Measurements from ENCODE around the gene USH2A. TPM values are rescaled to one million over a fixed set of nuclear protein-coding genes. Genes with fewer than 3 reads are reported as not detected.
A peak's percentile ranks its signal among the peaks of the same experiment; 100 is the strongest.

USH2A gene
- total RNA-seq, 2 experiments from 2014 or later = not detected

GRCh38 chr1:216221260-216221700, 202.0 kb downstream of the USH2A start:
- intact Hi-C loops (cut with DNase I, micrococcal nuclease) = no loop called here

GRCh38 chr1:216216305-216216704, 206.9 kb downstream of the USH2A start:
- H3K27ac ChIP-seq (ENCODE audit: low read depth in 1 of 2, low read length in 2 of 2) = no peak overlapping the region
- CTCF ChIA-PET = no interaction called here
- H3K27me3 Mint-ChIP-seq = no peaks in the 10 kb centered on the region
- no peak overlapping the region for H3K4me3 ChIP-seq (ENCODE audit: low read length)
- DNase-seq (no peak), ATAC-seq (ENCODE audit: poor library complexity) (no peak)
- no peak overlapping the region for H3K27ac Mint-ChIP-seq
- H3K36me3 Mint-ChIP-seq (ENCODE audit: low read depth) = no peaks in the 10 kb centered on the region
- H3K27me3 ChIP-seq (ENCODE audit: control insufficient read depth in 1 of 2, insufficient read depth in 2 of 2, low read length in 2 of 2) = no peaks in the 10 kb centered on the region
- peaks cover 6% of the 10 kb centered on the region for H3K9me3 Mint-ChIP-seq
- H3K4me1 ChIP-seq (ENCODE audit: insufficient read depth, low read length) = no peaks in the 10 kb centered on the region
- no peak overlapping the region for H3K4me3 Mint-ChIP-seq
- no peak for TF ChIP-seq CTCF (IDR thresholded peaks at IDR 0.05)
- intact Hi-C loops (cut with DNase I, micrococcal nuclease) = no loop called here
- H3K36me3 ChIP-seq (ENCODE audit: insufficient read depth, low read length) = no peaks in the 10 kb centered on the region
- no peaks in the 10 kb centered on the region for H3K9me3 ChIP-seq (ENCODE audit: control insufficient read depth in 1 of 2, insufficient read depth in 1 of 2, low read length in 2 of 2)
- POLR2A ChIA-PET = no interaction called here
- H3K4me1 Mint-ChIP-seq (ENCODE audit: low read depth) = peaks cover 6% of the 10 kb centered on the region

More at GRCh38 chr1:216221260-216221700, 202.0 kb downstream of the USH2A start:
- H3K4me1 Mint-ChIP-seq (ENCODE audit: low read depth) = peaks cover 8% of the 10 kb centered on the region
- peak in 2 of 14 experiments; percentile 1 to 2 for DNase-seq
- peak overlapping the region; percentile 68 for H3K4me3 Mint-ChIP-seq
- no peaks in the 10 kb centered on the region for H3K36me3 Mint-ChIP-seq (ENCODE audit: low read depth)
- no peaks in the 10 kb centered on the region for H3K9me3 ChIP-seq (ENCODE audit: control insufficient read depth in 1 of 2, insufficient read depth in 1 of 2, low read length in 2 of 2)
- ChIA-PET POLR2A (no interaction called here), CTCF (no interaction called here)
- TF ChIP-seq CTCF (IDR thresholded peaks at IDR 0.05) = no peak
- H3K9me3 Mint-ChIP-seq = peaks cover 3% of the 10 kb centered on the region
- H3K27ac Mint-ChIP-seq = no peak overlapping the region
- H3K4me1 ChIP-seq (ENCODE audit: insufficient read depth, low read length) = no peaks in the 10 kb centered on the region
- H3K36me3 ChIP-seq (ENCODE audit: insufficient read depth, low read length) = no peaks in the 10 kb centered on the region
- H3K4me3 ChIP-seq (ENCODE audit: low read length) = no peak overlapping the region
- peak; percentile 29 for ATAC-seq (ENCODE audit: poor library complexity)
- H3K27ac ChIP-seq (ENCODE audit: low read depth in 1 of 2, low read length in 2 of 2) = no peak overlapping the region
- no peaks in the 10 kb centered on the region for H3K27me3 ChIP-seq (ENCODE audit: control insufficient read depth in 1 of 2, insufficient read depth in 2 of 2, low read length in 2 of 2)
- H3K27me3 Mint-ChIP-seq = no peaks in the 10 kb centered on the region

- CTCF ChIA-PET = no interaction called here
- intact Hi-C loops (cut with DNase I, micrococcal nuclease) = no loop called here
- no peak for ATAC-seq (ENCODE audit: poor library complexity)
- Histone ChIP-seq H3K4me1 (ENCODE audit: insufficient read depth, low read length) (no peaks in the 10 kb centered on the region), H3K27me3 (ENCODE audit: control insufficient read depth in 1 of 2, insufficient read depth in 2 of 2, low read length in 2 of 2) (no peaks in the 10 kb centered on the region), H3K36me3 (ENCODE audit: insufficient read depth, low read length) (no peaks in the 10 kb centered on the region), H3K9me3 (ENCODE audit: control insufficient read depth in 1 of 2, insufficient read depth in 1 of 2, low read length in 2 of 2) (no peaks in the 10 kb centered on the region), H3K27ac (ENCODE audit: low read depth in 1 of 2, low read length in 2 of 2) (no peak overlapping the region), H3K4me3 (ENCODE audit: low read length) (no peak overlapping the region)
- Mint-ChIP-seq H3K9me3 (peaks cover 6% of the 10 kb centered on the region), H3K27me3 (no peaks in the 10 kb centered on the region), H3K27ac (no peak overlapping the region), H3K4me3 (no peak overlapping the region), H3K36me3 (ENCODE audit: low read depth) (no peaks in the 10 kb centered on the region), H3K4me1 (ENCODE audit: low read depth) (no peaks in the 10 kb centered on the region)
- no peak for TF ChIP-seq CTCF (IDR thresholded peaks at IDR 0.05)
- DNase-seq = no peak
- POLR2A ChIA-PET = no interaction called here
Observed at GRCh38 chr1:216215169-216215568, 208.1 kb downstream of the USH2A start.
